T-helper 1 cell (primary cell): ENCODE measurements around the gene HDAC3.

Experiments
- DNase-seq, 5 donors: peaks; one replicate each; pipeline ENCODE4 v3.0.0-alpha.2; 2012 to 2020
- total RNA-seq, 4 donors: gene quantifications; one replicate each; lab custom pipeline; 2026; lab: John Stamatoyannopoulos, UW

HDAC3 gene
- 33.1 to 50.4 (median 45.1) reads per million in 4 donors for total RNA-seq

GRCh38 chr5:141636413-141637122, at the start of gene HDAC3, which contains the start of gene RELL2:
Gene HDAC3 (minus strand): TSS chr5:141636849. CDS start chr5:141636790, 59 bp downstream.
Gene RELL2 (plus strand): TSS chr5:141636997. CDS start chr5:141638226, 1,229 bp downstream.
- peak; percentile 82 to 93 (median 91) for DNase-seq

GRCh38 chr5:141685591-141685990, 48.9 kb upstream of the HDAC3 start:
- no peak for DNase-seq

- no peak for DNase-seq
These were observed 47.0 kb upstream of the HDAC3 start for GRCh38 chr5:141683596-141684141.

- DNase-seq: peak in 3 of 5 donors; percentile 34 to 49 (median 37)
These were observed 45.3 kb upstream of the HDAC3 start, which contains the start of gene ARAP3 for GRCh38 chr5:141681695-141682641. Gene ARAP3 (minus strand): TSS chr5:141682230. CDS start chr5:141680486, 1,744 bp downstream.

GRCh38 chr5:141681295-141681694, 44.6 kb upstream of the HDAC3 start:
- DNase-seq: no peak

GRCh38 chr5:141680751-141681201, 44.1 kb upstream of the HDAC3 start:
- DNase-seq: no peak

- DNase-seq: no peak
These were observed 43.5 kb upstream of the HDAC3 start for GRCh38 chr5:141680178-141680577.

- no peak for DNase-seq
These were observed 40.8 kb upstream of the HDAC3 start for GRCh38 chr5:141677415-141677814.

- no peak for DNase-seq
These were observed 39.0 kb upstream of the HDAC3 start for GRCh38 chr5:141675672-141676071.

GRCh38 chr5:141674747-141675146, 38.1 kb upstream of the HDAC3 start:
- no peak for DNase-seq

- no peak for DNase-seq
These were observed 36.5 kb upstream of the HDAC3 start for GRCh38 chr5:141672841-141673813.

- DNase-seq: no peak
These were observed 35.6 kb upstream of the HDAC3 start for GRCh38 chr5:141672071-141672840.

- DNase-seq: no peak
These were observed 32.9 kb upstream of the HDAC3 start for GRCh38 chr5:141669520-141669919.

GRCh38 chr5:141668601-141669265, 32.1 kb upstream of the HDAC3 start:
- no peak for DNase-seq

GRCh38 chr5:141665995-141666940, 29.6 kb upstream of the HDAC3 start:
- no peak for DNase-seq

GRCh38 chr5:141664733-141665461, 28.2 kb upstream of the HDAC3 start:
- DNase-seq: peak; percentile 37 to 66 (median 54)

GRCh38 chr5:141663506-141663905, 26.9 kb upstream of the HDAC3 start:
- no peak for DNase-seq

GRCh38 chr5:141662028-141662427, 25.4 kb upstream of the HDAC3 start:
- DNase-seq: no peak
